Testis (tissue), 3 donors: ENCODE results near the gene CCDC192. TPM values are rescaled to one million over a fixed set of nuclear protein-coding genes. Genes with fewer than 3 reads are reported as not detected.

ENCODE experiments used
- DNase-seq: peaks from one replicate; pipeline ENCODE4 v3.0.0-alpha.2; 2019
- H3K27ac ChIP-seq, 2 donors: fragments of 200-600 bp; sonication (generic); one replicate each; pipeline ENCODE4 v1.5.1; 2019
- H3K27me3 ChIP-seq: fragments of 200-600 bp; sonication (generic); one replicate; pipeline ENCODE4 v1.5.1; 2019
- H3K36me3 ChIP-seq: fragments of 200-600 bp; sonication (generic); one replicate; pipeline ENCODE4 v1.5.1; 2017; ENCODE audit warnings: low read depth; ENCODE audit errors: missing control alignments
- H3K4me1 ChIP-seq: fragments of 200-600 bp; sonication (generic); one replicate; pipeline ENCODE4 v1.5.1; 2019
- H3K4me3 ChIP-seq, 2 donors: fragments of 200-600 bp; sonication (generic); one replicate each; pipeline ENCODE4 v1.5.1; 2017 to 2019
- H3K9me3 ChIP-seq: fragments of 200-600 bp; sonication (generic); one replicate; pipeline ENCODE4 v1.5.1; 2017
- CTCF ChIP-seq, 3 experiments: fragments of 450-650 bp in 2 of 3; fragments of 200-600 bp in 1 of 3; sonication (generic) in 1 of 3; IDR thresholded peaks; one replicate each; pipeline ENCODE4 v1.5.1; 2016 to 2019; ENCODE audit warnings: antibody characterized with exemption in 3 of 3, mild to moderate bottlenecking in 2 of 3, moderate library complexity in 1 of 3
- POLR2A ChIP-seq: fragments of 450-650 bp; IDR thresholded peaks from one replicate; pipeline ENCODE4 v1.6.1; 2017; ENCODE audit warnings: antibody characterized with exemption, mild to moderate bottlenecking, moderate library complexity
- WGBS, 2 donors: methylation state at CpG; one replicate each; pipeline ENCODE4 v1.1.5; 2018; 5-methylcytosine and 5-hydroxymethylcytosine counted together
- intact Hi-C: fragments of 100-400 bp; cut with DNase I; formaldehyde crosslinking; loops from one replicate; pipeline ENCODE4 v1.15.1; 2023; ENCODE audit warnings: low total_unique reads
- polyA plus RNA-seq: library from polyadenylated mRNA; stranded (reverse); fragments of 350-450 nt; fragmentation: Illumina TruSeq; extraction: RNeasy Lipid Tissue Mini Kit (QIAGEN cat#74804); gene quantifications from one replicate; pipeline ENCODE4 v1.2.3, GENCODE V29; 2014; ENCODE audit warnings: low read depth, low replicate concordance; ENCODE audit not compliant: insufficient read depth
- total RNA-seq, 2 donors: library from RNA; depleted of rRNA; stranded (reverse); fragments of >200 nt; gene quantifications; one replicate each; pipeline ENCODE4 v1.2.3, GENCODE V29; 2016

CCDC192 gene
- total and polyA plus RNA-seq, 3 donors from 2014 or later: 7.8 to 22.6 (median 12.9) TPM

GRCh38 chr5:127696683-127697082 is 6.5 kb upstream of the CCDC192 start:
- H3K36me3 ChIP-seq: no peaks in the 10 kb centered on the region
- DNase-seq: no peak
- H3K9me3 ChIP-seq: no peaks in the 10 kb centered on the region
- TF ChIP-seq CTCF (IDR thresholded peaks at IDR 0.05): no peak
- TF ChIP-seq POLR2A: no peak
- 78 to 80% methylated on average over 6 of the region's 6 CpGs for WGBS, 2 donors
- no peaks in the 10 kb centered on the region for H3K27me3 ChIP-seq
- no peak overlapping the region for H3K27ac ChIP-seq
- no peak overlapping the region for H3K4me3 ChIP-seq
- intact Hi-C loops: no loop called here
- H3K4me1 ChIP-seq: no peaks in the 10 kb centered on the region

GRCh38 chr5:127697894-127698600 is 5.1 kb upstream of the CCDC192 start:
- 47 to 57% methylated on average over 2 of the region's 2 CpGs for WGBS, 2 donors
- intact Hi-C loops: no loop called here
- DNase-seq: no peak
- no peak for TF ChIP-seq POLR2A
- no peak for TF ChIP-seq CTCF (IDR thresholded peaks at IDR 0.05)
- H3K4me3 ChIP-seq: no peak overlapping the region
- H3K27me3 ChIP-seq: no peaks in the 10 kb centered on the region
- H3K36me3 ChIP-seq: no peaks in the 10 kb centered on the region
- H3K9me3 ChIP-seq: no peaks in the 10 kb centered on the region
- no peaks in the 10 kb centered on the region for H3K4me1 ChIP-seq
- no peak overlapping the region for H3K27ac ChIP-seq

- WGBS, 2 donors: 89 to 91% methylated on average over 5 of the region's 5 CpGs
- no peak for TF ChIP-seq CTCF (IDR thresholded peaks at IDR 0.05)
- TF ChIP-seq POLR2A: no peak
- no peaks in the 10 kb centered on the region for H3K36me3 ChIP-seq
- no peaks in the 10 kb centered on the region for H3K27me3 ChIP-seq
- H3K4me1 ChIP-seq: no peaks in the 10 kb centered on the region
- intact Hi-C loops: no loop called here
- H3K4me3 ChIP-seq: no peak overlapping the region
- no peak for DNase-seq
- no peaks in the 10 kb centered on the region for H3K9me3 ChIP-seq
- no peak overlapping the region for H3K27ac ChIP-seq
Measured at GRCh38 chr5:127699416-127699815, 3.8 kb upstream of the CCDC192 start.

GRCh38 chr5:127700237-127700766 is 2.9 kb upstream of the CCDC192 start:
- Histone ChIP-seq H3K4me3 (no peak overlapping the region), H3K27me3 (no peaks in the 10 kb centered on the region), H3K9me3 (no peaks in the 10 kb centered on the region), H3K36me3 (no peaks in the 10 kb centered on the region), H3K4me1 (peaks cover 1% of the 10 kb centered on the region), H3K27ac (no peak overlapping the region)
- 65 to 78% methylated on average over 6 of the region's 6 CpGs for WGBS, 2 donors
- intact Hi-C loops: no loop called here
- no peak for TF ChIP-seq CTCF (IDR thresholded peaks at IDR 0.05)
- TF ChIP-seq POLR2A: no peak
- DNase-seq: no peak

- no peak for DNase-seq
- H3K4me1 ChIP-seq: peaks cover 6% of the 10 kb centered on the region
- no peaks in the 10 kb centered on the region for H3K9me3 ChIP-seq
- intact Hi-C loops: no loop called here
- H3K27ac ChIP-seq: no peak overlapping the region
- WGBS, 2 donors: 70 to 72% methylated on average over 2 of the region's 2 CpGs
- no peaks in the 10 kb centered on the region for H3K27me3 ChIP-seq
- H3K4me3 ChIP-seq: peak overlapping the region in 1 of 2 donors; percentile 17
- no peak for TF ChIP-seq POLR2A
- no peak for TF ChIP-seq CTCF (IDR thresholded peaks at IDR 0.05)
- no peaks in the 10 kb centered on the region for H3K36me3 ChIP-seq
Measured at GRCh38 chr5:127702434-127702833, 757 bp upstream of the CCDC192 start.
